Measurements from ENCODE around the gene LGALS14.
A peak's percentile ranks its signal among the peaks of the same experiment; 100 is the strongest.

The LGALS14 gene

GRCh38 chr19:39679791-39680168 lies 24.5 kb upstream of the LGALS14 start:
- H3K9me3 ChIP-seq (ENCODE audit: control insufficient read depth, insufficient read depth, low read depth, low read length): no peaks in the 10 kb centered on the region
- H3K36me3 ChIP-seq (ENCODE audit: control insufficient read depth in 2 of 2, insufficient read depth in 1 of 2, low read length in 2 of 2): no peaks in the 10 kb centered on the region
- H3K27ac ChIP-seq (ENCODE audit: extremely low read depth, low read depth, low read length): no peak overlapping the region
- CTCF ChIA-PET: interaction anchor here (0.6 kb wide), 1 partner anchor 9 kb away, joined by 4 read pairs; no protein-coding TSS in a partner anchor
- no peak overlapping the region for H3K4me3 ChIP-seq (ENCODE audit: low read depth, low read length)
- TF ChIP-seq YY2 (tag by site-specific recombination; IDR thresholded peaks at IDR 0.05) (no peak), ZNF404 (tag by site-specific recombination; IDR thresholded peaks at IDR 0.05) (no peak), ZNF140 (tag by site-specific recombination; IDR thresholded peaks at IDR 0.05) (no peak), SCRT2 (tag by site-specific recombination; IDR thresholded peaks at IDR 0.05) (peak; percentile 41), ZNF239 (tag by site-specific recombination; IDR thresholded peaks at IDR 0.05) (no peak), ZNF174 (tag by site-specific recombination; IDR thresholded peaks at IDR 0.05) (no peak), ZNF548 (tag by site-specific recombination; IDR thresholded peaks at IDR 0.05) (no peak), ZNF623 (tag by site-specific recombination; IDR thresholded peaks at IDR 0.05) (no peak), ZNF121 (tag by site-specific recombination; IDR thresholded peaks at IDR 0.05) (no peak), SCRT1 (tag by site-specific recombination; IDR thresholded peaks at IDR 0.05; ENCODE audit: borderline replicate concordance) (0 out of 2 replicates have a peak, but pooled peaks have one; percentile 29), ZNF24 (tag by site-specific recombination; IDR thresholded peaks at IDR 0.05) (no peak), ZNF350 (tag by site-specific recombination; IDR thresholded peaks at IDR 0.05) (no peak)
- TF ChIP-seq, protein P1, sequence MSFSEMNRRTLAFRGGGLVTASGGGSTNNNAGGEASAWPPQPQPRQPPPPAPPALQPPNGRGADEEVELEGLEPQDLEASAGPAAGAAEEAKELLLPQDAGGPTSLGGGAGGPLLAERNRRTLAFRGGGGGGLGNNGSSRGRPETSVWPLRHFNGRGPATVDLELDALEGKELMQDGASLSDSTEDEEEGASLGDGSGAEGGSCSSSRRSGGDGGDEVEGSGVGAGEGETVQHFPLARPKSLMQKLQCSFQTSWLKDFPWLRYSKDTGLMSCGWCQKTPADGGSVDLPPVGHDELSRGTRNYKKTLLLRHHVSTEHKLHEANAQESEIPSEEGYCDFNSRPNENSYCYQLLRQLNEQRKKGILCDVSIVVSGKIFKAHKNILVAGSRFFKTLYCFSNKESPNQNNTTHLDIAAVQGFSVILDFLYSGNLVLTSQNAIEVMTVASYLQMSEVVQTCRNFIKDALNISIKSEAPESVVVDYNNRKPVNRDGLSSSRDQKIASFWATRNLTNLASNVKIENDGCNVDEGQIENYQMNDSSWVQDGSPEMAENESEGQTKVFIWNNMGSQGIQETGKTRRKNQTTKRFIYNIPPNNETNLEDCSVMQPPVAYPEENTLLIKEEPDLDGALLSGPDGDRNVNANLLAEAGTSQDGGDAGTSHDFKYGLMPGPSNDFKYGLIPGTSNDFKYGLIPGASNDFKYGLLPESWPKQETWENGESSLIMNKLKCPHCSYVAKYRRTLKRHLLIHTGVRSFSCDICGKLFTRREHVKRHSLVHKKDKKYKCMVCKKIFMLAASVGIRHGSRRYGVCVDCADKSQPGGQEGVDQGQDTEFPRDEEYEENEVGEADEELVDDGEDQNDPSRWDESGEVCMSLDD (tag by site-specific recombination; IDR thresholded peaks at IDR 0.05): no peak
- TF ChIP-seq, protein P2, sequence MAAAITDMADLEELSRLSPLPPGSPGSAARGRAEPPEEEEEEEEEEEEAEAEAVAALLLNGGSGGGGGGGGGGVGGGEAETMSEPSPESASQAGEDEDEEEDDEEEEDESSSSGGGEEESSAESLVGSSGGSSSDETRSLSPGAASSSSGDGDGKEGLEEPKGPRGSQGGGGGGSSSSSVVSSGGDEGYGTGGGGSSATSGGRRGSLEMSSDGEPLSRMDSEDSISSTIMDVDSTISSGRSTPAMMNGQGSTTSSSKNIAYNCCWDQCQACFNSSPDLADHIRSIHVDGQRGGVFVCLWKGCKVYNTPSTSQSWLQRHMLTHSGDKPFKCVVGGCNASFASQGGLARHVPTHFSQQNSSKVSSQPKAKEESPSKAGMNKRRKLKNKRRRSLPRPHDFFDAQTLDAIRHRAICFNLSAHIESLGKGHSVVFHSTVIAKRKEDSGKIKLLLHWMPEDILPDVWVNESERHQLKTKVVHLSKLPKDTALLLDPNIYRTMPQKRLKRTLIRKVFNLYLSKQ (tag by site-specific recombination; IDR thresholded peaks at IDR 0.05; ENCODE audit: borderline replicate concordance): no peak
- TF ChIP-seq, protein P3, sequence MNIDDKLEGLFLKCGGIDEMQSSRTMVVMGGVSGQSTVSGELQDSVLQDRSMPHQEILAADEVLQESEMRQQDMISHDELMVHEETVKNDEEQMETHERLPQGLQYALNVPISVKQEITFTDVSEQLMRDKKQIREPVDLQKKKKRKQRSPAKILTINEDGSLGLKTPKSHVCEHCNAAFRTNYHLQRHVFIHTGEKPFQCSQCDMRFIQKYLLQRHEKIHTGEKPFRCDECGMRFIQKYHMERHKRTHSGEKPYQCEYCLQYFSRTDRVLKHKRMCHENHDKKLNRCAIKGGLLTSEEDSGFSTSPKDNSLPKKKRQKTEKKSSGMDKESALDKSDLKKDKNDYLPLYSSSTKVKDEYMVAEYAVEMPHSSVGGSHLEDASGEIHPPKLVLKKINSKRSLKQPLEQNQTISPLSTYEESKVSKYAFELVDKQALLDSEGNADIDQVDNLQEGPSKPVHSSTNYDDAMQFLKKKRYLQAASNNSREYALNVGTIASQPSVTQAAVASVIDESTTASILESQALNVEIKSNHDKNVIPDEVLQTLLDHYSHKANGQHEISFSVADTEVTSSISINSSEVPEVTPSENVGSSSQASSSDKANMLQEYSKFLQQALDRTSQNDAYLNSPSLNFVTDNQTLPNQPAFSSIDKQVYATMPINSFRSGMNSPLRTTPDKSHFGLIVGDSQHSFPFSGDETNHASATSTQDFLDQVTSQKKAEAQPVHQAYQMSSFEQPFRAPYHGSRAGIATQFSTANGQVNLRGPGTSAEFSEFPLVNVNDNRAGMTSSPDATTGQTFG (tag by site-specific recombination; IDR thresholded peaks at IDR 0.05; ENCODE audit: borderline replicate concordance): no peak
- TF ChIP-seq, protein P4, sequence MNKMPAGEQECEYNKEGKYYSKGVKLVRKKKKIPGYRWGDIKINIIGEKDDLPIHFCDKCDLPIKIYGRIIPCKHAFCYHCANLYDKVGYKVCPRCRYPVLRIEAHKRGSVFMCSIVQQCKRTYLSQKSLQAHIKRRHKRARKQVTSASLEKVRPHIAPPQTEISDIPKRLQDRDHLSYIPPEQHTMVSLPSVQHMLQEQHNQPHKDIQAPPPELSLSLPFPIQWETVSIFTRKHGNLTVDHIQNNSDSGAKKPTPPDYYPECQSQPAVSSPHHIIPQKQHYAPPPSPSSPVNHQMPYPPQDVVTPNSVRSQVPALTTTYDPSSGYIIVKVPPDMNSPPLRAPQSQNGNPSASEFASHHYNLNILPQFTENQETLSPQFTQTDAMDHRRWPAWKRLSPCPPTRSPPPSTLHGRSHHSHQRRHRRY (tag by site-specific recombination; IDR thresholded peaks at IDR 0.05): no peak
- POLR2A ChIA-PET: no interaction called here
- peaks cover 5% of the 10 kb centered on the region; the same call in 1 of the 2 replicates for H3K4me1 ChIP-seq (ENCODE audit: control insufficient read depth, insufficient read depth, low read length)

DNA sequence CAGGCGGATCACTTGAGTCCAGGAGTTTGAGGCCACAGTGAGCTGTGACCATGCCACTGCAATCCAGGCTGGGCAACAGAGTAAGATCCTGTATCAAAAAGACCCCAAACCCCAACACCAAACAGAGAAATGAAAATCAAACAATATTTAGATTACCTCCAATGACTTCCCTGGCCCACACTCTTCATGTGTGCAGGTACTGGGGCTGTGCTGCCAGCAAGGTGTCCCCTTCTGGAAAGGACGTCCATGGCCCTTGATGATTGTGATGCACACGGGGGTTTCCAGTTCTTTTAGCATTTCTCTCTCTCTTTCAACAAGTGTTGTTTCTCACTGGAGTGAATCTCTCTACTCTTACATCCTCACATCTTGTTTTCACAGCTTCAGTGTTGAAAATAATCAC lies 23.7 kb upstream of the LGALS14 start:
- TF ChIP-seq ZNF114 (tag by site-specific recombination; IDR thresholded peaks at IDR 0.05): no peak
- no peak for TF ChIP-seq ZBTB20 (tag by site-specific recombination; IDR thresholded peaks at IDR 0.05)
- TF ChIP-seq, protein P5, sequence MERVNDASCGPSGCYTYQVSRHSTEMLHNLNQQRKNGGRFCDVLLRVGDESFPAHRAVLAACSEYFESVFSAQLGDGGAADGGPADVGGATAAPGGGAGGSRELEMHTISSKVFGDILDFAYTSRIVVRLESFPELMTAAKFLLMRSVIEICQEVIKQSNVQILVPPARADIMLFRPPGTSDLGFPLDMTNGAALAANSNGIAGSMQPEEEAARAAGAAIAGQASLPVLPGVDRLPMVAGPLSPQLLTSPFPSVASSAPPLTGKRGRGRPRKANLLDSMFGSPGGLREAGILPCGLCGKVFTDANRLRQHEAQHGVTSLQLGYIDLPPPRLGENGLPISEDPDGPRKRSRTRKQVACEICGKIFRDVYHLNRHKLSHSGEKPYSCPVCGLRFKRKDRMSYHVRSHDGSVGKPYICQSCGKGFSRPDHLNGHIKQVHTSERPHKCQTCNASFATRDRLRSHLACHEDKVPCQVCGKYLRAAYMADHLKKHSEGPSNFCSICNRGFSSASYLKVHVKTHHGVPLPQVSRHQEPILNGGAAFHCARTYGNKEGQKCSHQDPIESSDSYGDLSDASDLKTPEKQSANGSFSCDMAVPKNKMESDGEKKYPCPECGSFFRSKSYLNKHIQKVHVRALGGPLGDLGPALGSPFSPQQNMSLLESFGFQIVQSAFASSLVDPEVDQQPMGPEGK (tag by site-specific recombination; IDR thresholded peaks at IDR 0.05): no peak
- TF ChIP-seq SETDB1 (IDR thresholded peaks at IDR 0.05; ENCODE audit: insufficient read length, low read length): no peak
- no peak for TF ChIP-seq ZNF19 (tag by site-specific recombination; IDR thresholded peaks at IDR 0.05; ENCODE audit: low read depth)
- TF ChIP-seq SALL2 (tag by site-specific recombination; IDR thresholded peaks at IDR 0.05; ENCODE audit: borderline replicate concordance): no peak
- TF ChIP-seq ZNF121 (tag by site-specific recombination; IDR thresholded peaks at IDR 0.05): 0 out of 2 replicates have a peak, but pooled peaks have one; percentile 64
- Histone ChIP-seq H3K9me3 (ENCODE audit: control insufficient read depth, insufficient read depth, low read depth, low read length) (0 out of 2 replicates have a peak, but pooled peaks cover 2% of the 10 kb centered on the region), H3K36me3 (ENCODE audit: control insufficient read depth in 2 of 2, insufficient read depth in 1 of 2, low read length in 2 of 2) (no peaks in the 10 kb centered on the region), H3K4me3 (ENCODE audit: low read depth, low read length) (no peak overlapping the region), H3K4me1 (ENCODE audit: control insufficient read depth, insufficient read depth, low read length) (peaks cover 5% of the 10 kb centered on the region; the same call in 1 of the 2 replicates), H3K27ac (ENCODE audit: extremely low read depth, low read depth, low read length) (no peak overlapping the region)
- ChIA-PET CTCF (no interaction called here), POLR2A (no interaction called here)

All from HEK293 (cell line).